WTC11 (cell line): ENCODE measurements around the gene RHOT2. TPM values are rescaled to one million over a fixed set of nuclear protein-coding genes. Genes with fewer than 3 reads are reported as not detected.

Source experiments
- ATAC-seq: fragments of 200-7000 bp; cut with Tn5 transposase; 2 replicates; pipeline ENCODE4 v1.10.0; 2021; ENCODE audit warnings: mild to moderate bottlenecking, moderate library complexity
- CTCF ChIA-PET: fragments of 300-600 bp; sonication (Branson Sonifier 250); formaldehyde crosslinking; loops from one replicate; lab custom pipeline; 2021; ENCODE audit warnings: antibody characterized with exemption; lab: Charles Lee
- POLR2A ChIA-PET: fragments of 350-600 bp; sonication (Branson Sonifier 250); formaldehyde crosslinking; loops from one replicate; lab custom pipeline; 2021; ENCODE audit warnings: antibody characterized with exemption; lab: Charles Lee
- DNase-seq: peaks from one replicate; pipeline ENCODE4 v3.0.0; 2021; ENCODE audit warnings: low spot score
- H3K27ac Mint-ChIP-seq: 2 replicates; pipeline ENCODE4 v1.8.0; 2021; ENCODE audit warnings: mixed read lengths
- H3K27me3 Mint-ChIP-seq: 2 replicates; pipeline ENCODE4 v1.8.0; 2021; ENCODE audit warnings: low read depth, mild to moderate bottlenecking, moderate library complexity, mixed read lengths
- H3K36me3 Mint-ChIP-seq: 2 replicates; pipeline ENCODE4 v1.8.0; 2021; ENCODE audit warnings: mixed read lengths
- H3K4me1 Mint-ChIP-seq: 2 replicates; pipeline ENCODE4 v1.8.0; 2022; ENCODE audit warnings: mixed read lengths
- H3K4me3 Mint-ChIP-seq: 2 replicates; pipeline ENCODE4 v1.8.0; 2021; ENCODE audit warnings: mild to moderate bottlenecking, moderate library complexity, mixed read lengths
- H3K9me3 Mint-ChIP-seq: 2 replicates; pipeline ENCODE4 v1.8.0; 2021; ENCODE audit warnings: mixed read lengths
- AR ChIP-seq: fragments of 250-450 bp; sonication (Bioruptor Pico); IDR thresholded peaks from 2 replicates; pipeline ENCODE4 v1.9.0; 2021; ENCODE audit warnings: mild to moderate bottlenecking
- ATF2 ChIP-seq: sonication (generic); formaldehyde crosslinking; IDR thresholded peaks from 2 replicates; pipeline ENCODE4 v1.8.1; 2022; ENCODE audit warnings: low read depth, missing genetic modification reagents, borderline replicate concordance
- CBFB ChIP-seq: sonication (generic); formaldehyde crosslinking; IDR thresholded peaks from 2 replicates; pipeline ENCODE4 v1.8.1; 2022; ENCODE audit warnings: mild to moderate bottlenecking, low read depth, missing genetic modification reagents
- CREB1 ChIP-seq: sonication (generic); formaldehyde crosslinking; IDR thresholded peaks from 2 replicates; pipeline ENCODE4 v1.8.0; 2023; ENCODE audit warnings: mild to moderate bottlenecking, missing genetic modification reagents
- CREM ChIP-seq: sonication (generic); formaldehyde crosslinking; IDR thresholded peaks from 2 replicates; pipeline ENCODE4 v1.8.1; 2022; ENCODE audit warnings: mild to moderate bottlenecking, missing genetic modification reagents, moderate library complexity
- E2F1 ChIP-seq: sonication (generic); formaldehyde crosslinking; IDR thresholded peaks from 2 replicates; pipeline ENCODE4 v1.8.0; 2022; ENCODE audit warnings: mild to moderate bottlenecking, missing genetic modification reagents
- EMX1 ChIP-seq: fragments of 250-450 bp; sonication (Bioruptor Pico); IDR thresholded peaks from 2 replicates; pipeline ENCODE4 v1.8.0; 2021; ENCODE audit warnings: mild to moderate bottlenecking
- FOXP4 ChIP-seq: sonication (generic); formaldehyde crosslinking; IDR thresholded peaks from 2 replicates; pipeline ENCODE4 v1.8.0; 2022; ENCODE audit warnings: mild to moderate bottlenecking, missing genetic modification reagents
- KAT7 ChIP-seq: sonication (generic); formaldehyde crosslinking; IDR thresholded peaks from 2 replicates; pipeline ENCODE4 v1.8.1; 2023; ENCODE audit warnings: missing genetic modification reagents, mild to moderate bottlenecking, borderline replicate concordance
- NFATC4 ChIP-seq: fragments of 250-450 bp; sonication (Bioruptor Pico); IDR thresholded peaks from 2 replicates; pipeline ENCODE4 v1.9.0; 2021; ENCODE audit warnings: mild to moderate bottlenecking
- NR2C2 ChIP-seq: sonication (generic); formaldehyde crosslinking; IDR thresholded peaks from 2 replicates; pipeline ENCODE4 v1.8.0; 2022; ENCODE audit warnings: mild to moderate bottlenecking, missing genetic modification reagents
- OVOL2 ChIP-seq: fragments of 250-450 bp; sonication (Bioruptor Pico); IDR thresholded peaks from 2 replicates; pipeline ENCODE4 v1.9.0; 2021; ENCODE audit warnings: mild to moderate bottlenecking, borderline replicate concordance
- PRDM15 ChIP-seq: sonication (generic); formaldehyde crosslinking; IDR thresholded peaks from 2 replicates; pipeline ENCODE4 v1.8.0; 2022; ENCODE audit warnings: missing genetic modification reagents
- SP1 ChIP-seq: sonication (generic); formaldehyde crosslinking; conservative IDR thresholded peaks from 2 replicates; pipeline ENCODE4 v1.8.1; 2022; ENCODE audit warnings: missing genetic modification reagents
- TEAD1 ChIP-seq: sonication (generic); formaldehyde crosslinking; IDR thresholded peaks from 2 replicates; pipeline ENCODE4 v1.8.0; 2022; ENCODE audit warnings: mild to moderate bottlenecking, missing genetic modification reagents
- USF2 ChIP-seq: sonication (generic); formaldehyde crosslinking; IDR thresholded peaks from 2 replicates; pipeline ENCODE4 v1.8.1; 2023; ENCODE audit warnings: mild to moderate bottlenecking, missing genetic modification reagents, moderate library complexity
- ZBTB43 ChIP-seq: sonication (generic); formaldehyde crosslinking; IDR thresholded peaks from 2 replicates; pipeline ENCODE4 v1.8.1; 2023; ENCODE audit warnings: mild to moderate bottlenecking, missing genetic modification reagents
- ZNF219 ChIP-seq: sonication (generic); formaldehyde crosslinking; IDR thresholded peaks from 2 replicates; pipeline ENCODE4 v1.8.0; 2023; ENCODE audit warnings: missing genetic modification reagents, mild to moderate bottlenecking, borderline replicate concordance
- ZNF263 ChIP-seq: sonication (generic); formaldehyde crosslinking; IDR thresholded peaks from 2 replicates; pipeline ENCODE4 v1.8.1; 2022; ENCODE audit warnings: low read depth, mild to moderate bottlenecking, moderate library complexity, missing genetic modification reagents
- ZNF425 ChIP-seq: fragments of 250-450 bp; sonication (Bioruptor Pico); conservative IDR thresholded peaks from 2 replicates; pipeline ENCODE4 v1.9.0; 2021; ENCODE audit warnings: mild to moderate bottlenecking
- total RNA-seq: library from RNA; stranded (reverse); gene quantifications from 3 replicates; pipeline ENCODE4 v1.2.3, GENCODE V29; 2021

RHOT2 gene
- total RNA-seq, 1 experiment from 2014 or later: 285 TPM

GRCh38 chr16:680967-681745 is 13.2 kb downstream of the RHOT2 start:
- Mint-ChIP-seq H3K27ac (peak overlapping the region; percentile 57; the same call in 1 of the 2 replicates), H3K4me1 (peaks cover 24% of the 10 kb centered on the region), H3K27me3 (no peaks in the 10 kb centered on the region), H3K4me3 (peak overlapping the region; percentile 76), H3K9me3 (no peaks in the 10 kb centered on the region), H3K36me3 (peaks cover 24% of the 10 kb centered on the region)
- ChIA-PET CTCF (interaction anchor here (0.7 to 3.1 kb wide), 8 partner anchors 13 to 102 kb away, joined by 3 to 21 read pairs (median 4); partner anchors contain the start of gene RHOT2), POLR2A (interaction anchor here (0.9 to 1.1 kb wide), 2 partner anchors 9 to 39 kb away, joined by 3 read pairs; partner anchors contain the start of gene WDR24)
- DNase-seq (no peak), ATAC-seq (0 out of 2 replicates have a peak, but pooled peaks have one; percentile 0)
- TF ChIP-seq CREM (CRISPR knock-in tag): no peak
- TF ChIP-seq ZNF263 (CRISPR knock-in tag): no peak
- no peak for TF ChIP-seq CREB1
- no peak for TF ChIP-seq ZBTB43
- TF ChIP-seq NR2C2 (CRISPR knock-in tag): no peak
- TF ChIP-seq KAT7 (CRISPR knock-in tag): peak; percentile 16; the same call in 1 of the 2 replicates
- no peak for TF ChIP-seq USF2 (CRISPR knock-in tag)
- TF ChIP-seq CBFB: no peak
- no peak for TF ChIP-seq ZNF425 (CRISPR knock-in tag)
- no peak for TF ChIP-seq E2F1 (CRISPR knock-in tag)
- TF ChIP-seq FOXP4 (CRISPR knock-in tag): 0 out of 2 replicates have a peak, but pooled peaks have one; percentile 19
- no peak for TF ChIP-seq ATF2
- 0 out of 2 replicates have a peak, but pooled peaks have one; percentile 13 for TF ChIP-seq SP1
- TF ChIP-seq AR (CRISPR knock-in tag): no peak
- TF ChIP-seq PRDM15: no peak
- TF ChIP-seq OVOL2 (CRISPR knock-in tag): no peak
- TF ChIP-seq NFATC4 (CRISPR knock-in tag): no peak
- TF ChIP-seq EMX1 (CRISPR knock-in tag): no peak
- 0 out of 2 replicates have a peak, but pooled peaks have one; percentile 5 for TF ChIP-seq TEAD1
- TF ChIP-seq ZNF219 (CRISPR knock-in tag): no peak
